ENCODE results near the gene ASNSD1. TPM values are rescaled to one million over a fixed set of nuclear protein-coding genes. Genes with fewer than 3 reads are reported as not detected.

The ASNSD1 gene
- total RNA-seq, 1 experiment from 2014 or later = 14.8 TPM

DNA sequence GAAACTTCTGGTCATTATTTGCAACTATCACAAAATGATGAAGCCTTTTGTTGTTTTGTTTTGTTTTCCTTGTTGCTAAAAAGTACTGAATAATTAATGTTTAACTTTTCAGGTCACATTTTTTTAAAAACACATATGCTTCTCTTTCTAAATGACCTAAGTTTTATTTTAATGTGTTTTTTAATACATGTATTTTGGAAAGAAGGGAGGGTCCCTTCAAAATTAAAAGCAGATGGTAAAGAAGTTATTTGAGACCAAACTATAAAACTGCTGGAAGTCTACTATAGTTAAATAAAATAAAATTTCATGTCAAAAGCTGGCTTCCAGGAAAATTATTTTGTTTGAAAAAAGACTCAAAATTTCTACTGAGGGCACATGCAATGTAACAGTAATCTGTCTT is 39.5 kb upstream of the ASNSD1 start:
- Histone ChIP-seq H3K4me2 (no peak overlapping the region), H3K4me3 (no peak overlapping the region), H3K79me2 (ENCODE audit: low read depth) (no peaks in the 10 kb centered on the region), H3F3A (ENCODE audit: insufficient read depth, low read depth) (no peaks in the 10 kb centered on the region), H3K9me3 (ENCODE audit: insufficient read depth, low read depth) (no peaks in the 10 kb centered on the region), H3K9me2 (ENCODE audit: insufficient read depth) (no peaks in the 10 kb centered on the region), H3K27me3 (ENCODE audit: insufficient read depth, low read depth) (no peaks in the 10 kb centered on the region), H3K4me1 (replicated peaks; ENCODE audit: insufficient read depth) (peaks cover 12% of the 10 kb centered on the region), H4K20me1 (ENCODE audit: insufficient read depth) (no peaks in the 10 kb centered on the region), H2AFZ (no peak overlapping the region), H3K27ac (no peak overlapping the region), H3K36me3 (ENCODE audit: low read depth) (no peaks in the 10 kb centered on the region)
- ChIA-PET CTCF (no interaction called here), POLR2A (ENCODE audit: unreplicated experiment) (no interaction called here)
- intact Hi-C loops (cut with micrococcal nuclease; ENCODE audit: unreplicated experiment) = no loop called here
- no TSS peak for BruUV-seq (replicated peaks)
- no peak for TF ChIP-seq EZH2 (IDR thresholded peaks at IDR 0.05; ENCODE audit: low read depth)
- TF ChIP-seq, protein P1, sequence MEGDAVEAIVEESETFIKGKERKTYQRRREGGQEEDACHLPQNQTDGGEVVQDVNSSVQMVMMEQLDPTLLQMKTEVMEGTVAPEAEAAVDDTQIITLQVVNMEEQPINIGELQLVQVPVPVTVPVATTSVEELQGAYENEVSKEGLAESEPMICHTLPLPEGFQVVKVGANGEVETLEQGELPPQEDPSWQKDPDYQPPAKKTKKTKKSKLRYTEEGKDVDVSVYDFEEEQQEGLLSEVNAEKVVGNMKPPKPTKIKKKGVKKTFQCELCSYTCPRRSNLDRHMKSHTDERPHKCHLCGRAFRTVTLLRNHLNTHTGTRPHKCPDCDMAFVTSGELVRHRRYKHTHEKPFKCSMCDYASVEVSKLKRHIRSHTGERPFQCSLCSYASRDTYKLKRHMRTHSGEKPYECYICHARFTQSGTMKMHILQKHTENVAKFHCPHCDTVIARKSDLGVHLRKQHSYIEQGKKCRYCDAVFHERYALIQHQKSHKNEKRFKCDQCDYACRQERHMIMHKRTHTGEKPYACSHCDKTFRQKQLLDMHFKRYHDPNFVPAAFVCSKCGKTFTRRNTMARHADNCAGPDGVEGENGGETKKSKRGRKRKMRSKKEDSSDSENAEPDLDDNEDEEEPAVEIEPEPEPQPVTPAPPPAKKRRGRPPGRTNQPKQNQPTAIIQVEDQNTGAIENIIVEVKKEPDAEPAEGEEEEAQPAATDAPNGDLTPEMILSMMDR (conservative IDR thresholded peaks at IDR 0.05) = no peak
- no peak for DNase-seq

DNA sequence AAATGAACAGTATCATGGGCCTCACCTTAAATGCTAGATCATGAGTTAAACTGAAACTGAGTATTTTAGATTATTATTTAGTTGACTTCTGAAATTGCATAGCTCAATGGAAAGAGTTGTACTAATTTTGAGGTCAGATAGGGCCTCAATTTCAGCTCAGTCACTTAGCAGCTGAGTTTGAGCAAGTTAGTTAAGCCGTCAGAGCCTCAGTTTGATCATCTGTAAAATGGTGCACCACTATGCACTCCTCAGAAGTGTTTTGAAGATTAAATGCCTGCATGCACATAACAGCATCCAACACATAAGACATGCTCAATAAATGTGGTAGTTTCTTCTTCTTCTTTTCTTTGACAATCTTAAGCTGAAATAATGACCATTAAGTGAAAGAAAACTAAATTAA is 38.2 kb upstream of the ASNSD1 start:
- no TSS peak for BruUV-seq (replicated peaks)
- Histone ChIP-seq H3F3A (ENCODE audit: insufficient read depth, low read depth) (no peaks in the 10 kb centered on the region), H3K27me3 (ENCODE audit: insufficient read depth, low read depth) (no peaks in the 10 kb centered on the region), H3K4me2 (no peak overlapping the region), H3K4me1 (replicated peaks; ENCODE audit: insufficient read depth) (peaks cover 12% of the 10 kb centered on the region), H3K4me3 (no peak overlapping the region), H2AFZ (no peak overlapping the region), H3K9me3 (ENCODE audit: insufficient read depth, low read depth) (no peaks in the 10 kb centered on the region), H3K27ac (no peak overlapping the region), H4K20me1 (ENCODE audit: insufficient read depth) (no peaks in the 10 kb centered on the region), H3K79me2 (ENCODE audit: low read depth) (no peaks in the 10 kb centered on the region), H3K36me3 (ENCODE audit: low read depth) (no peaks in the 10 kb centered on the region), H3K9me2 (ENCODE audit: insufficient read depth) (no peaks in the 10 kb centered on the region; the same call in 1 of the 2 replicates)
- no peak for TF ChIP-seq EZH2 (IDR thresholded peaks at IDR 0.05; ENCODE audit: low read depth)
- TF ChIP-seq, protein P1 (conservative IDR thresholded peaks at IDR 0.05) = no peak
- intact Hi-C loops (cut with micrococcal nuclease; ENCODE audit: unreplicated experiment) = no loop called here
- POLR2A ChIA-PET (ENCODE audit: unreplicated experiment) = no interaction called here
- CTCF ChIA-PET = no interaction called here
- no peak for DNase-seq

DNA sequence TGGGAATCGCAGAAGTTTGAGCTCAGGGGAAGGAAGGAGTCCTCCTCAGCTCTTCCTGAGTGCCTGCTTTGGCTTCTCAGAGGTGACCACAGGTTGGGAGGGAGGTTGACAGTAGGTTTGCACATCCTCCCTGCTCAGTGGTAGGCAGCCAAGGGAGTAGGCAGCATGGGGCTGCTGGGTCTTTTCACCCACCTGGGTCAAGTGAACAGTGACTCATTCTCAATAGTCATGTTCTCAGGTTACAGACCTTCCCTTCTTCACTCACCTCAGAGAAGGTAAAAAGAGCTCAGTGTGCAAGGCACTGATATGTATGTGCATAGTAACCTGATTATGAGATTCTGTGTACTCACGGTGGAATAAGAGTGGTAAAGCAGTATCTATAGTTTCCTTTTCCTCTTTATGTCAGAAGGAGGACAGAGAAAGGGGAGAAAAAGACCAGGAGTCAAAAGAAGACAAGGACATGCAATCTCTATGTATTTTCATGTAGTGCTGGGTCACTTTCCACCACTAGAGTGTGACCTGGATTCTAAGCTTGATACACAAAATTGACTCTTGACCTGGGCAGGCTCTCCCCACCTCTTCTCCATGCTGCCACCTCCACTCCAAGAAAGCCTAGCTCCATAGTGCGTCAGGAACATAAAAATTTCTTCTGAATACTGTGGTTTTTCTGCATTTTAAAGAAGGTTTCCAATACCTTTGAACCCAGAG is 36.5 kb upstream of the ASNSD1 start:
- Histone ChIP-seq H2AFZ (no peak overlapping the region), H3K36me3 (ENCODE audit: low read depth) (no peaks in the 10 kb centered on the region), H3K4me2 (peak overlapping the region; percentile 53), H3K79me2 (ENCODE audit: low read depth) (no peaks in the 10 kb centered on the region), H3K27me3 (ENCODE audit: insufficient read depth, low read depth) (no peaks in the 10 kb centered on the region), H3K9me3 (ENCODE audit: insufficient read depth, low read depth) (no peaks in the 10 kb centered on the region), H3K9me2 (ENCODE audit: insufficient read depth) (no peaks in the 10 kb centered on the region; the same call in 1 of the 2 replicates), H3K4me3 (no peak overlapping the region), H4K20me1 (ENCODE audit: insufficient read depth) (no peaks in the 10 kb centered on the region), H3K4me1 (replicated peaks; ENCODE audit: insufficient read depth) (peaks cover 12% of the 10 kb centered on the region), H3F3A (ENCODE audit: insufficient read depth, low read depth) (no peaks in the 10 kb centered on the region), H3K27ac (no peak overlapping the region)
- no TSS peak for BruUV-seq (replicated peaks)
- intact Hi-C loops (cut with micrococcal nuclease; ENCODE audit: unreplicated experiment) = no loop called here
- TF ChIP-seq, protein P1 (conservative IDR thresholded peaks at IDR 0.05) = no peak
- TF ChIP-seq EZH2 (IDR thresholded peaks at IDR 0.05; ENCODE audit: low read depth) = no peak
- peak; percentile 20 to 61 for DNase-seq
- CTCF ChIA-PET = interaction anchor here (1.0 to 1.5 kb wide), 2 partner anchors 11 to 36 kb away, joined by 4 to 5 read pairs; no protein-coding TSS in a partner anchor
- POLR2A ChIA-PET (ENCODE audit: unreplicated experiment) = interaction anchor here (0.5 kb wide), 1 partner anchor 443 kb away, joined by 6 read pairs; no protein-coding TSS in a partner anchor

Measured in PC-9 (cell line).